ENCODE measurements around the gene PGF. TPM values are rescaled to one million over a fixed set of nuclear protein-coding genes. Genes with fewer than 3 reads are reported as not detected.

The PGF gene
- polyA plus RNA-seq, 3 donors, result 0.03 TPM; not detected in 2

DNA sequence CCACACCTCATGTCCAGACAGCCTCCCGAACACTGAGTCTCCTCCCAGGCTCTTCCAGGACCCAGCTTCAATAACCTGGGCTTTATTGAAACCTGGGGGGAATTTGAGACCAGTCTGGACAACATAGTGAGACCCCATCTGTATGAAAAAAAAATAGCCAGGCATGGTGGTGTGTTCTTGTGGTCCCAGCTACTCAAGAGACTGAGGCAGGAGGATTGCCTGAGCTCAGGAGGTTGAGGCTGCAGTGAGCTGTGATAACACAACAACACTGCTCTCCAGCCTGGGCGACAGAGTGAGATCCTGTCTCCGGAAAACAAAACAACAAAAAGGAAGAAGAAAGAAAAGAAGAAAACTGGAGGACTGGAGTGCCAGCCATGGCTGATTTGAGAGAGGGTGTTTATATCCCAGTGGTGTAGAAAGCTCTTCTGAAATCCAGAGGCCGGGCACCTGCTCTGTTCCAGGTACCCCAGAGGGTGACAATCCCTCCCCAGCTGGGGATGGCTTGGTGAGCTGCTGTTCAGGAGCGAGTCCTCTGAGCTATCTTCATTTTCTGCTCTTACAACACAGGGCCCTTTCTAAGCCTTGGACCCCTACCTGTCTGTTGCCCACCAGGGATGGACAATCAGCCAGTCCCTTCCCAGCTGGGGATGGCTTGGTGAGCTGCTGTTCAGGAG, 6.0 kb upstream of the PGF start:
- no peaks in the 10 kb centered on the region for H3K36me3 ChIP-seq (replicated peaks in 1 of 2; ENCODE audit: control insufficient read depth in 1 of 2, insufficient read depth in 2 of 2, low read length in 2 of 2)
- no peak overlapping the region for H3K9ac ChIP-seq (ENCODE audit: insufficient read depth, low read length, poor library complexity, severe bottlenecking)
- WGBS (ENCODE audit: insufficient coverage), result 100% methylated on average over 2 of the region's 5 CpGs
- TF ChIP-seq, protein P1, sequence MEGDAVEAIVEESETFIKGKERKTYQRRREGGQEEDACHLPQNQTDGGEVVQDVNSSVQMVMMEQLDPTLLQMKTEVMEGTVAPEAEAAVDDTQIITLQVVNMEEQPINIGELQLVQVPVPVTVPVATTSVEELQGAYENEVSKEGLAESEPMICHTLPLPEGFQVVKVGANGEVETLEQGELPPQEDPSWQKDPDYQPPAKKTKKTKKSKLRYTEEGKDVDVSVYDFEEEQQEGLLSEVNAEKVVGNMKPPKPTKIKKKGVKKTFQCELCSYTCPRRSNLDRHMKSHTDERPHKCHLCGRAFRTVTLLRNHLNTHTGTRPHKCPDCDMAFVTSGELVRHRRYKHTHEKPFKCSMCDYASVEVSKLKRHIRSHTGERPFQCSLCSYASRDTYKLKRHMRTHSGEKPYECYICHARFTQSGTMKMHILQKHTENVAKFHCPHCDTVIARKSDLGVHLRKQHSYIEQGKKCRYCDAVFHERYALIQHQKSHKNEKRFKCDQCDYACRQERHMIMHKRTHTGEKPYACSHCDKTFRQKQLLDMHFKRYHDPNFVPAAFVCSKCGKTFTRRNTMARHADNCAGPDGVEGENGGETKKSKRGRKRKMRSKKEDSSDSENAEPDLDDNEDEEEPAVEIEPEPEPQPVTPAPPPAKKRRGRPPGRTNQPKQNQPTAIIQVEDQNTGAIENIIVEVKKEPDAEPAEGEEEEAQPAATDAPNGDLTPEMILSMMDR (IDR thresholded peaks at IDR 0.05), result no peak
- Mint-ChIP-seq H3K36me3 (peaks cover 0 to 4% of the 10 kb centered on the region in 2 donors), H3K27ac (peak overlapping the region in 2 of 7 donors; percentile 15 to 72), H3K9me3 (no peaks in the 10 kb centered on the region), H3K4me3 (no peak overlapping the region), H3K27me3 (ENCODE audit: low read depth in 3 of 3) (peaks cover 5 to 14% (median 12%) of the 10 kb centered on the region in 3 donors), H3K4me1 (peaks cover 31% of the 10 kb centered on the region)
- H3K4me2 ChIP-seq (replicated peaks; ENCODE audit: extremely low read depth, low read length, poor library complexity, severe bottlenecking), result peak overlapping the region; percentile 83
- H3K27me3 ChIP-seq (ENCODE audit: control insufficient read depth in 2 of 2, insufficient read depth in 2 of 2, low read length in 2 of 2), result no peaks in the 10 kb centered on the region
- H3K79me2 ChIP-seq (ENCODE audit: insufficient read depth, low read length), result no peaks in the 10 kb centered on the region
- intact Hi-C loops (cut with micrococcal nuclease), result no loop called here
- H3K9me3 ChIP-seq (replicated peaks in 1 of 2; ENCODE audit: control insufficient read depth in 1 of 2, insufficient read depth in 1 of 2, low read length in 2 of 2), result no peaks in the 10 kb centered on the region
- peak overlapping the region in 1 of 3 experiments; percentile 68 for H3K4me3 ChIP-seq (replicated peaks in 1 of 3; ENCODE audit: low read depth in 2 of 3, low read length in 3 of 3)
- DNase-seq, result no peak
- H3K4me1 ChIP-seq (ENCODE audit: control insufficient read depth in 1 of 2, insufficient read depth in 2 of 2, low read length in 2 of 2), result peaks cover 20 to 29% of the 10 kb centered on the region in 2 donors
- peak overlapping the region; percentile 77 for H2AFZ ChIP-seq (ENCODE audit: insufficient read depth, low read depth, low read length, poor library complexity, severe bottlenecking)
- H4K20me1 ChIP-seq (ENCODE audit: insufficient read depth, low read length), result no peaks in the 10 kb centered on the region
- H3K27ac ChIP-seq (ENCODE audit: low read depth in 1 of 2, low read length in 2 of 2), result peak overlapping the region in 1 of 2 donors; percentile 78

DNA sequence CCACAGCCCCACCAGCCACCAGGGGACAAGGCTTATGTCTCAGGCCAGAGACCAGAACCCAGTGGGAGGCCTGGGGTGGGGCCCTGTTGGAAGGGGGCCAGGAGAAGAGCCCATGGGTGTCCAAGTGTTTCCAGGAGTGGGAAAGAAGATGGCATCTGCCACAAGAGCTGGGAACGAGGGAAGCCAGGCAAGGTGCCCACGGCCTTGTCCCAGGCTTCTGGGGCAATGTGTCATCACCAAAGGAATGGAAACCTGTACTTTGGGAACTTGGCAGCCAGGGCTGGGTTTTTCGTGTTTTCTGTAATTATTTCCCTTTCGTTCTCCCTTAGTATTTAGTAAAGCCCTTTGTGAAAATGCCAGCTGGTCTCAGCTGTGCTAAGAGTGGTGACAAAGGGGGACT, 5.3 kb upstream of the PGF start:
- 83% methylated on average over 4 of the region's 4 CpGs for WGBS (ENCODE audit: insufficient coverage)
- Histone ChIP-seq H3K4me1 (ENCODE audit: control insufficient read depth in 1 of 2, insufficient read depth in 2 of 2, low read length in 2 of 2) (peaks cover 22 to 32% of the 10 kb centered on the region in 2 donors), H3K4me3 (replicated peaks in 1 of 3; ENCODE audit: low read depth in 2 of 3, low read length in 3 of 3) (no peak overlapping the region), H2AFZ (ENCODE audit: insufficient read depth, low read depth, low read length, poor library complexity, severe bottlenecking) (no peak overlapping the region), H4K20me1 (ENCODE audit: insufficient read depth, low read length) (no peaks in the 10 kb centered on the region), H3K27me3 (ENCODE audit: control insufficient read depth in 2 of 2, insufficient read depth in 2 of 2, low read length in 2 of 2) (peaks cover 0 to 5% of the 10 kb centered on the region in 2 donors), H3K79me2 (ENCODE audit: insufficient read depth, low read length) (no peaks in the 10 kb centered on the region), H3K9me3 (replicated peaks in 1 of 2; ENCODE audit: control insufficient read depth in 1 of 2, insufficient read depth in 1 of 2, low read length in 2 of 2) (no peaks in the 10 kb centered on the region), H3K4me2 (replicated peaks; ENCODE audit: extremely low read depth, low read length, poor library complexity, severe bottlenecking) (no peak overlapping the region), H3K36me3 (replicated peaks in 1 of 2; ENCODE audit: control insufficient read depth in 1 of 2, insufficient read depth in 2 of 2, low read length in 2 of 2) (no peaks in the 10 kb centered on the region), H3K9ac (ENCODE audit: insufficient read depth, low read length, poor library complexity, severe bottlenecking) (no peak overlapping the region), H3K27ac (ENCODE audit: low read depth in 1 of 2, low read length in 2 of 2) (no peak overlapping the region)
- Mint-ChIP-seq H3K36me3 (peaks cover 0 to 4% of the 10 kb centered on the region in 2 donors), H3K27ac (no peak overlapping the region), H3K4me3 (no peak overlapping the region), H3K4me1 (peaks cover 31% of the 10 kb centered on the region), H3K9me3 (no peaks in the 10 kb centered on the region), H3K27me3 (ENCODE audit: low read depth in 3 of 3) (peaks cover 10 to 19% (median 19%) of the 10 kb centered on the region in 3 donors)
- intact Hi-C loops (cut with micrococcal nuclease), result no loop called here
- TF ChIP-seq, protein P1 (IDR thresholded peaks at IDR 0.05), result no peak
- DNase-seq, result no peak
